HepG2 (cell line): Measurements from ENCODE around the gene WNT3A. TPM values are rescaled to one million over a fixed set of nuclear protein-coding genes. Genes with fewer than 3 reads are reported as not detected.
A peak's percentile ranks its signal among the peaks of the same experiment; 100 is the strongest.

Experiments
- ATAC-seq: fragments of 200-7000 bp; cut with Tn5 transposase; 3 replicates; pipeline ENCODE4 v1.9.1; 2020; ENCODE audit warnings: mild to moderate bottlenecking, moderate library complexity
- BruUV-seq: library from RNA; stranded (reverse); fragments of 400-500 nt; replicated peaks from 2 replicates; lab custom pipeline; 2021; lab: Mats Ljungman, UMichigan
- CTCF ChIA-PET: fragments of 300-600 bp; formaldehyde crosslinking; extraction: SDS; loops from one replicate; lab custom pipeline; 2021; ENCODE audit warnings: low total read pairs, inconsistent platforms, low intra/inter-chr PET ratio; lab: Yijun Ruan, JAX
- POLR2A ChIA-PET: fragments of 350-600 bp; sonication (Branson Sonifier 250); formaldehyde crosslinking; loops from one replicate; lab custom pipeline; 2020; ENCODE audit warnings: antibody characterized with exemption, inconsistent platforms; lab: Yijun Ruan, JAX
- DNase-seq: peaks from one replicate; pipeline ENCODE4 v3.0.0-alpha.2; 2015; ENCODE audit warnings: low spot score
- FAIRE-seq: peaks from 3 replicates; lab custom pipeline; 2011; peaks lifted over from hg19 to GRCh38; lab: Jason Lieb, UNC
- H2AFZ ChIP-seq: one replicate; pipeline ENCODE4 v1.6.1; 2011; ENCODE audit warnings: low read length, inconsistent platforms
- H3K27ac ChIP-seq: fragments of 300-600 bp; 3 replicates; pipeline ENCODE4 v1.8.0; 2011; ENCODE audit warnings: mixed run types, mild to moderate bottlenecking, mixed read lengths, low read length, inconsistent platforms; ENCODE audit not compliant: insufficient read depth; ENCODE audit errors: extremely low read length
- H3K27me3 ChIP-seq, 2 experiments: fragments of 200-600 bp in 1 of 2; 2 replicates in 1 of 2; 3 replicates in 1 of 2; pipeline versions ENCODE4 v1.6.0 to v1.8.0; 2011; ENCODE audit warnings: low read length in 2 of 2, mild to moderate bottlenecking in 2 of 2, moderate library complexity in 2 of 2, inconsistent platforms in 1 of 2; ENCODE audit not compliant: insufficient read depth in 2 of 2, control insufficient read depth in 1 of 2
- H3K36me3 ChIP-seq, 2 experiments: fragments of 200-600 bp in 1 of 2; replicated peaks in 1 of 2; 2 replicates in 1 of 2; 3 replicates in 1 of 2; pipeline versions ENCODE4 v1.5.1 to v1.8.0; 2011; ENCODE audit warnings: low read length in 2 of 2, inconsistent platforms in 1 of 2; ENCODE audit not compliant: insufficient read depth in 2 of 2, control insufficient read depth in 1 of 2
- H3K4me1 ChIP-seq: 2 replicates; pipeline ENCODE4 v1.5.1; 2012; ENCODE audit warnings: low read length, inconsistent platforms; ENCODE audit not compliant: insufficient read depth
- H3K4me2 ChIP-seq: 2 replicates; pipeline ENCODE4 v1.6.0; 2011; ENCODE audit warnings: low read depth, low read length, inconsistent platforms
- H3K4me3 ChIP-seq, 3 experiments: fragments of 200-600 bp in 1 of 3; sonication (generic), shearing (Covaris generic) in 1 of 3; replicated peaks in 1 of 3; 2 replicates each; pipeline ENCODE4 v1.5.1; 2011 to 2016; ENCODE audit warnings: low read length in 3 of 3, inconsistent platforms in 2 of 3, low read depth in 2 of 3, mild to moderate bottlenecking in 2 of 3, control low read depth in 1 of 3, mixed read lengths in 1 of 3; ENCODE audit not compliant: insufficient read depth in 1 of 3
- H3K79me2 ChIP-seq: one replicate; pipeline ENCODE4 v1.6.1; 2011; ENCODE audit warnings: low read length, inconsistent platforms; ENCODE audit not compliant: insufficient read depth
- H3K9ac ChIP-seq: 2 replicates; pipeline ENCODE4 v1.6.0; 2011; ENCODE audit warnings: mild to moderate bottlenecking, low read depth, low read length, inconsistent platforms; ENCODE audit not compliant: insufficient read depth
- H3K9me3 ChIP-seq: 2 replicates; pipeline ENCODE4 v1.5.1; 2012; ENCODE audit warnings: mild to moderate bottlenecking, low read length
- H4K20me1 ChIP-seq: 2 replicates; pipeline ENCODE4 v1.6.0; 2011; ENCODE audit warnings: inconsistent platforms, mild to moderate bottlenecking, low read length, moderate library complexity; ENCODE audit not compliant: insufficient read depth
- AGO1 ChIP-seq: fragments of 200-400 bp; formaldehyde crosslinking; IDR thresholded peaks from 2 replicates; pipeline ENCODE4 v1.6.1; 2017; ENCODE audit warnings: mild to moderate bottlenecking, low read depth, low read length, moderate library complexity; ENCODE audit not compliant: poor library complexity, severe bottlenecking
- AGO2 ChIP-seq: fragments of 200-400 bp; formaldehyde crosslinking; optimal IDR thresholded peaks from 2 replicates; pipeline ENCODE3; 2017; ENCODE audit warnings: mild to moderate bottlenecking, low read depth, low read length, moderate library complexity
- NCOA2 ChIP-seq: sonication (generic); formaldehyde crosslinking; IDR thresholded peaks from 2 replicates; pipeline ENCODE4 v1.8.0; 2022; ENCODE audit warnings: inconsistent platforms
- NFATC3 ChIP-seq: sonication (generic); formaldehyde crosslinking; IDR thresholded peaks from 2 replicates; pipeline ENCODE4 v1.5.1; 2020; ENCODE audit warnings: mild to moderate bottlenecking, missing genetic modification reagents
- POLR2A ChIP-seq, 2 experiments: IDR thresholded peaks; 2 replicates each; pipeline ENCODE4 v1.6.1; 2011; ENCODE audit warnings: low read depth in 2 of 2, low read length in 2 of 2, mild to moderate bottlenecking in 1 of 2, moderate library complexity in 1 of 2; ENCODE audit not compliant: insufficient read depth in 1 of 2
- POLR2AphosphoS2 ChIP-seq: IDR thresholded peaks from 2 replicates; pipeline ENCODE4 v1.6.1; 2011; ENCODE audit warnings: low read depth, low read length, improper control_type of control experiment
- RBFOX2 ChIP-seq: fragments of 200-400 bp; formaldehyde crosslinking; IDR thresholded peaks from 2 replicates; pipeline ENCODE4 v1.6.1; 2017; ENCODE audit warnings: low read depth, mild to moderate bottlenecking, low read length
- RBM22 ChIP-seq: fragments of 200-400 bp; formaldehyde crosslinking; optimal IDR thresholded peaks from 2 replicates; pipeline ENCODE3; 2017; ENCODE audit warnings: mild to moderate bottlenecking, low read length, moderate library complexity
- SMAD9 ChIP-seq: sonication (generic); formaldehyde crosslinking; IDR thresholded peaks from 2 replicates; pipeline ENCODE4 v1.5.1; 2020; ENCODE audit warnings: mild to moderate bottlenecking, missing genetic modification reagents
- SOX6 ChIP-seq, 2 experiments: fragments of 450-650 bp in 1 of 2; sonication (generic) in 1 of 2; formaldehyde crosslinking in 1 of 2; IDR thresholded peaks; 2 replicates each; pipeline versions ENCODE4 v1.4.0 to v1.6.1; 2017 to 2020; ENCODE audit warnings: antibody characterized with exemption in 1 of 2, mild to moderate bottlenecking in 1 of 2, missing genetic modification reagents in 1 of 2
- TAF15 ChIP-seq: fragments of 200-400 bp; formaldehyde crosslinking; IDR thresholded peaks from one replicate; pipeline ENCODE4 v1.6.1; 2018; ENCODE audit warnings: mild to moderate bottlenecking, low read depth, low read length; ENCODE audit not compliant: poor library complexity, severe bottlenecking
- ZBTB21 ChIP-seq: sonication (generic); formaldehyde crosslinking; IDR thresholded peaks from 2 replicates; pipeline ENCODE4 v1.4.0; 2020; ENCODE audit warnings: missing genetic modification reagents
- ZC3H13 ChIP-seq: sonication (generic); formaldehyde crosslinking; IDR thresholded peaks from 2 replicates; pipeline ENCODE4 v1.8.1; 2023; ENCODE audit warnings: mild to moderate bottlenecking, missing genetic modification reagents, moderate library complexity
- ZFP37 ChIP-seq: sonication (generic); formaldehyde crosslinking; IDR thresholded peaks from 2 replicates; pipeline ENCODE4 v1.4.0; 2020; ENCODE audit warnings: missing genetic modification reagents, borderline replicate concordance
- WGBS: methylation state at CpG from one replicate; pipeline ENCODE4 v1.1.6; 2017; ENCODE audit warnings: low lambda C conversion rate; 5-methylcytosine and 5-hydroxymethylcytosine counted together
- in situ Hi-C: cut with HindIII; loops from 2 replicates; pipeline ENCODE4 v1.10.0; 2017; ENCODE audit warnings: low pct_unique_long_range_greater_than_20kb; ENCODE audit not compliant: extremely low pct_ligation_motif_present
- intact Hi-C: fragments of 100-400 bp; cut with micrococcal nuclease; formaldehyde crosslinking; loops from one replicate; pipeline ENCODE4 v1.10.0; 2022; ENCODE audit not compliant: unreplicated experiment
- polyA plus RNA-seq, 8 experiments: library from polyadenylated mRNA; depleted of rRNA in 3 of 8; stranded (reverse) in 7 of 8; unstranded in 1 of 8; fragments of >200 nt; fragmentation: Illumina TruSeq in 4 of 8; extraction: Trizol in 4 of 8; gene quantifications; 2 replicates each; pipeline versions ENCODE4 v1.2.1 to v1.2.3, GENCODE V29; 2011 to 2016; ENCODE audit warnings: low read depth in 4 of 8, missing spikeins in 1 of 8, mixed read lengths in 1 of 8; ENCODE audit not compliant: insufficient read depth in 1 of 8
- total RNA-seq, 5 experiments: library from RNA; depleted of rRNA; stranded (reverse); fragments of >200 nt; fragmentation: Illumina TruSeq; extraction: Trizol; gene quantifications; 2 replicates each; pipeline ENCODE4 v1.2.3, GENCODE V29; 2016; ENCODE audit warnings: low read depth in 1 of 5

Gene WNT3A
- total and polyA plus RNA-seq, 2 of the 13 experiments (the other 11 are each of a cell fraction or from before 2014, with no cell fraction given): not detected

GRCh38 chr1:228097333-228098081 lies 90.7 kb downstream of the WNT3A start:
- no peak overlapping the region for H3K4me2 ChIP-seq
- TF ChIP-seq ZC3H13 (CRISPR knock-in tag) (0 out of 2 replicates have a peak, but pooled peaks have one; percentile 26), AGO2 (peak; percentile 71), RBM22 (peak; percentile 19), NFATC3 (CRISPR knock-in tag) (no peak)
- ChIA-PET CTCF (no interaction called here), POLR2A (interaction anchor here (2.4 kb wide), 1 partner anchor 14 kb away, joined by 10 read pairs; no protein-coding TSS in a partner anchor)
- no peaks in the 10 kb centered on the region; a peak in 1 of 5 replicates for H3K27me3 ChIP-seq
- no TSS peak for BruUV-seq
- H3K27ac ChIP-seq: no peak overlapping the region
- peaks cover 23% of the 10 kb centered on the region for H3K9me3 ChIP-seq
- H3K36me3 ChIP-seq: peaks cover 20 to 51% of the 10 kb centered on the region in 2 experiments; a peak in 4 of 5 replicates
- H2AFZ ChIP-seq: no peak overlapping the region
- H3K9ac ChIP-seq: no peak overlapping the region
- peaks cover 15% of the 10 kb centered on the region for H3K4me1 ChIP-seq
- no peak overlapping the region for H3K4me3 ChIP-seq
- in situ Hi-C loops: no loop called here
- WGBS: 96% methylated on average over 13 of the region's 34 CpGs
- intact Hi-C loops: no loop called here
- H3K79me2 ChIP-seq: peaks cover 70% of the 10 kb centered on the region
- DNase-seq (no peak), ATAC-seq (no peak), FAIRE-seq (no peak)
- peaks cover 82% of the 10 kb centered on the region for H4K20me1 ChIP-seq

- Histone ChIP-seq H3K4me3 (no peak overlapping the region), H2AFZ (no peak overlapping the region), H3K27me3 (no peaks in the 10 kb centered on the region; a peak in 1 of 5 replicates), H3K27ac (peak overlapping the region; percentile 17), H3K36me3 (peaks cover 18 to 46% of the 10 kb centered on the region in 2 experiments; a peak in 4 of 5 replicates), H3K4me2 (no peak overlapping the region), H3K4me1 (peaks cover 16% of the 10 kb centered on the region), H4K20me1 (peaks cover 72% of the 10 kb centered on the region), H3K79me2 (peaks cover 62% of the 10 kb centered on the region), H3K9me3 (peaks cover 14% of the 10 kb centered on the region), H3K9ac (no peak overlapping the region)
- DNase-seq (no peak), ATAC-seq (no peak), FAIRE-seq (no peak)
- POLR2A ChIA-PET: interaction anchor here (0.8 to 2.4 kb wide), 2 partner anchors 15 to 16 kb away, joined by 3 to 10 read pairs; partner anchors contain the start of gene ARF1
- intact Hi-C loops (no loop called here), in situ Hi-C loops (no loop called here)
- WGBS: 98% methylated on average over 21 of the region's 28 CpGs
- TSS peak; percentile 70 for BruUV-seq
- CTCF ChIA-PET: no interaction called here
- TF ChIP-seq AGO1: peak; percentile 81
- TF ChIP-seq ZBTB21 (CRISPR knock-in tag): no peak
- TF ChIP-seq SOX6 (IDR thresholded peaks at IDR 0.05): no peak
- TF ChIP-seq SOX6 (CRISPR knock-in tag; IDR thresholded peaks at IDR 0.05): no peak
- TF ChIP-seq POLR2AphosphoS2: peak; percentile 53; the same call in 1 of the 2 replicates
- peak in 1 of 2 experiments; percentile 41; a peak in 1 of 4 replicates for TF ChIP-seq POLR2A (IDR thresholded peaks at IDR 0.05; ENCODE audit: insufficient read depth in 1 of 2, low read depth in 2 of 2, low read length in 2 of 2)
- peak; percentile 42; the same call in 1 of the 2 replicates for TF ChIP-seq RBFOX2
- TF ChIP-seq NCOA2 (CRISPR knock-in tag): no peak
- TF ChIP-seq ZFP37 (CRISPR knock-in tag): no peak
- TF ChIP-seq SMAD9: no peak
- TF ChIP-seq TAF15: no peak
Measured at GRCh38 chr1:228098323-228098931, 91.6 kb downstream of the WNT3A start.
